Activated naive CD8-positive, alpha-beta T cell treated with anti-CD3 and anti-CD28 coated beads, Interleukin-2, amount 50 U/mL, for 24 hours (primary cell): Measurements from ENCODE around the gene CAMKK2.

Source experiments
- ATAC-seq: fragments of 150-1000 bp; cut with Tn5 transposase; one replicate; pipeline ENCODE4 v1.10.0; 2021
- DNase-seq: peaks from one replicate; pipeline ENCODE4 v3.0.0; 2021
- H3K27ac Mint-ChIP-seq: one replicate; pipeline ENCODE4 v1.8.0; 2021; ENCODE audit warnings: mild to moderate bottlenecking, mixed read lengths
- H3K27me3 Mint-ChIP-seq: one replicate; pipeline ENCODE4 v1.8.0; 2021; ENCODE audit warnings: mixed read lengths
- H3K36me3 Mint-ChIP-seq: one replicate; pipeline ENCODE4 v1.8.0; 2021; ENCODE audit warnings: low read depth, mixed read lengths
- H3K4me1 Mint-ChIP-seq: one replicate; pipeline ENCODE4 v1.8.0; 2021; ENCODE audit warnings: mixed read lengths
- H3K4me3 Mint-ChIP-seq: one replicate; pipeline ENCODE4 v1.8.0; 2021; ENCODE audit warnings: mild to moderate bottlenecking, moderate library complexity, mixed read lengths
- H3K9me3 Mint-ChIP-seq: one replicate; pipeline ENCODE4 v1.8.0; 2021; ENCODE audit warnings: mixed read lengths

The CAMKK2 gene

GRCh38 chr12:121253638-121254335, 42.7 kb downstream of the CAMKK2 start:
- no peak for ATAC-seq
- Mint-ChIP-seq H3K27me3 (no peaks in the 10 kb centered on the region), H3K27ac (peak overlapping the region; percentile 52), H3K36me3 (peaks cover 62% of the 10 kb centered on the region), H3K9me3 (no peaks in the 10 kb centered on the region), H3K4me1 (peaks cover 5% of the 10 kb centered on the region), H3K4me3 (no peak overlapping the region)
- DNase-seq: no peak

DNA sequence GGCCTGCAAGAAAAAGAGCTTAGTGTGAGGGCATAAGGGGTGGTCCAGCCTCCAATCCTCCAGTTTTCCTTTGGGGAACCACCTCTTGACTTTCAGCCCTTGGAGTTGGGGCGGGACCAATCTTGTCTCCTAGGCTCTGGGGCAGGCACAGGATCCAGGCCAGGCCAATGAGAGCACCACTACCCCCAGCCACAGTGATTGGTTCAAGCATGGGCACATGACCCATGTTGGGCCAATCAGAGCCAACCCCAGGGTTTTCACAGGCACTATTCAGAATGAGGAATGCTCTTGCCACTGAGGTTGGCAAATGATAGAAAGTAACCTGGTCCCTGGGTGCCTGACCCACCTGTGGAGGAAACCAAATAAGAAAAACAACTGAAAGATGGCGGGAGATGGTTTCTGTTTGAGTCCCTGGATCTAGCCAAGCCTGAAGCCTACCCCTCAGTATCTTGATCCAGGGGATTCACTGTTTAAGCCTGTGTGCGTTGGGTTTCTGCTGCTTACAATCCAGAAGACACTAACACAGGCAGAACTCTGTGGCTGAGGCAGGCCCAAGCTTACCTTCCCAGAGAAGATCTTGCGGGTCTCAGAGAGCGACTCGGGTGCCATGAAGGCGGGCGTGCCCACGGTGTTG, 43.7 kb downstream of the CAMKK2 start:
- no peak for DNase-seq
- H3K27me3 Mint-ChIP-seq: no peaks in the 10 kb centered on the region
- H3K9me3 Mint-ChIP-seq: no peaks in the 10 kb centered on the region
- peaks cover 59% of the 10 kb centered on the region for H3K36me3 Mint-ChIP-seq
- H3K4me1 Mint-ChIP-seq: peaks cover 5% of the 10 kb centered on the region
- ATAC-seq: no peak
- H3K27ac Mint-ChIP-seq: no peak overlapping the region
- no peak overlapping the region for H3K4me3 Mint-ChIP-seq

GRCh38 chr12:121251838-121252237, 44.7 kb downstream of the CAMKK2 start:
- H3K9me3 Mint-ChIP-seq: no peaks in the 10 kb centered on the region
- H3K27ac Mint-ChIP-seq: no peak overlapping the region
- H3K4me3 Mint-ChIP-seq: no peak overlapping the region
- peaks cover 5% of the 10 kb centered on the region for H3K4me1 Mint-ChIP-seq
- H3K27me3 Mint-ChIP-seq: no peaks in the 10 kb centered on the region
- ATAC-seq (no peak), DNase-seq (no peak)
- peaks cover 63% of the 10 kb centered on the region for H3K36me3 Mint-ChIP-seq

- no peak overlapping the region for H3K27ac Mint-ChIP-seq
- DNase-seq: no peak
- no peak for ATAC-seq
- no peaks in the 10 kb centered on the region for H3K27me3 Mint-ChIP-seq
- peaks cover 54% of the 10 kb centered on the region for H3K36me3 Mint-ChIP-seq
- no peak overlapping the region for H3K4me3 Mint-ChIP-seq
- peaks cover 5% of the 10 kb centered on the region for H3K4me1 Mint-ChIP-seq
- H3K9me3 Mint-ChIP-seq: no peaks in the 10 kb centered on the region
These were observed 46.1 kb downstream of the CAMKK2 start for GRCh38 chr12:121250359-121250758.

DNA sequence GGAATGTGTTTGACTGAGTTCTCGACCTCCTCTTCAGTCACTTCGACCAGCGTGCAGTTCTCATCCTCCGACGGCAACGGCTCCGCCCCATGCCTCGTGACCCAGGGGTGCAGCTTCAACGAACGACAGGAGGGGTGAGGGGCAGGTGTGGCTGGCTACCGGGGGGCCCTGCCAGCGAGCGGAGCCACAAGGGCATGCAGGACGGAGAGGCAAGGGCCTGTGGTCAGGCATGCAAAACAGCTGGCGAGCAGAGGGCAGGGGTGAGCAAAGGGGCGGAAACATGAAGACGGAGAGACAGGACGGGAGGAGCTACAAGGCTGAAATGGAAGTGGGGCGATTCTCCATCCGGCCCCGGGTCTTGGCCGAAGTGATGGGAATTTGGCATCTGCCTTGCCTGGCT, 47.9 kb downstream of the CAMKK2 start:
- DNase-seq: no peak
- no peaks in the 10 kb centered on the region for H3K9me3 Mint-ChIP-seq
- peaks cover 2% of the 10 kb centered on the region for H3K4me1 Mint-ChIP-seq
- no peaks in the 10 kb centered on the region for H3K27me3 Mint-ChIP-seq
- ATAC-seq: no peak
- H3K4me3 Mint-ChIP-seq: no peak overlapping the region
- no peak overlapping the region for H3K27ac Mint-ChIP-seq
- peaks cover 42% of the 10 kb centered on the region for H3K36me3 Mint-ChIP-seq

GRCh38 chr12:121246893-121247557, 49.5 kb downstream of the CAMKK2 start:
- Mint-ChIP-seq H3K36me3 (peaks cover 34% of the 10 kb centered on the region), H3K9me3 (no peaks in the 10 kb centered on the region), H3K27ac (no peak overlapping the region), H3K4me1 (peaks cover 5% of the 10 kb centered on the region), H3K27me3 (no peaks in the 10 kb centered on the region), H3K4me3 (no peak overlapping the region)
- ATAC-seq (no peak), DNase-seq (no peak)

- ATAC-seq (no peak), DNase-seq (no peak)
- peaks cover 28% of the 10 kb centered on the region for H3K36me3 Mint-ChIP-seq
- no peaks in the 10 kb centered on the region for H3K27me3 Mint-ChIP-seq
- peaks cover 16% of the 10 kb centered on the region for H3K4me1 Mint-ChIP-seq
- no peak overlapping the region for H3K27ac Mint-ChIP-seq
- no peak overlapping the region for H3K4me3 Mint-ChIP-seq
- no peaks in the 10 kb centered on the region for H3K9me3 Mint-ChIP-seq
These were observed 50.6 kb downstream of the CAMKK2 start for GRCh38 chr12:121245951-121246350.

DNA sequence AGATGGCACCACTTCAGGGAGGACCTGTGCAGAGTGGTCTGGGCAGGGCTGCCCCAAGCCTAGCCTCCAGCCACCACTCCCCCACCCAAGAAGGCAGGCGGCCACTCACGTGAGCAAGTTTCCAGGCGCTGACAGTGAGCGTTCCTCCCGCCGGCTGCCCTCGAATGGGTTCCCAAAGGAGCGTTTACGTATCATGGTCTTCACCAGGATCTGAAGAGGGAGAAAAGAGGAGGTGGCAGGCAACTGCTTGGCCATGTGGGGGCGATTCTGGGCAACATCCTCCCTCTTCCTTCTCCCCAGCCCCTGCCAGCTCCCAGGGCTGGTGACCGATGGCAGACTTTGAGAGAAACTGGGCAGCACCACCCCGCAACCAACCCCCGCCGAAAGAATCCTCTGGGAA, 51.5 kb downstream of the CAMKK2 start:
- H3K36me3 Mint-ChIP-seq: peaks cover 31% of the 10 kb centered on the region
- no peak overlapping the region for H3K4me3 Mint-ChIP-seq

DNA sequence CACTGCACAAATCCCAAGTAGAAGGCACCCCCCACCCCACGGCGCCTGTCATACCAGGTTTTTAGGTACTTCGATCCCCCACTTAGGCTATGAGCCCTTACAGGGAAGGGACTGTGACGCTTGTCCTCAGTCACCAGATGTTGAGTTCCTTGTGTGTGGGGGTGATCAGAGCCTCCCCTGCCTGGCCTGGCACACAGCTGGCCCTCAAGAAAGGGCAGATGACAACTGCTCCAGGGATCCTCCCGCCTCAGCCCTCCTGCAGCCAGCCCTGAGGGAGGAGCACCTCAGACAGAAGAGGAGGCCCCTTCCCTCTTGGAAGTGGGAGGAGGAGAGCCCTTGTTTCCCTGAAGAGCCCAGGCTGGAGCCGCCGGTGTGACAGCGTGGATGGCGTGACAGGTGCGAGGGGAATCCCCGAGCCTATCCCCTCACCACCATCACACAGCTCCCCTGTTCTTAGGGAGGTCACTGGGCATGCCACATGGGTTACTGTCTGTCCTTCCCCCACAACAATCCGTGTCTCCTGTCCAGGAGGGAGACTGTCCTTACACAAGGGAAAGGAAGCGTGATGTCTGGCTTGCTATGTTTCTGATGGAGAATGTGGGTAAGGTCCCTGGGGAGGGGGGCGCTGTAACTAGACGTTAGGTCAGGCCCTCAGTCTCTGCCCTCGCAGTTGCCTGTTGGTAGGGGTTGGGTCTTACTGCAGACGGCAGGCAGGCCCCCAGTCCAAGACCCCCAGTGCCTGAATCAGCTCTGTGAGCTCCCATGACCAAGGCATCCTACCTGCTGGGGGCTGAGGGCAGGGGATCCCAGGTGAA, 55.1 kb downstream of the CAMKK2 start:
- peak overlapping the region; percentile 59 for H3K4me3 Mint-ChIP-seq
- H3K27ac Mint-ChIP-seq: peak overlapping the region; percentile 89
- H3K27me3 Mint-ChIP-seq: no peaks in the 10 kb centered on the region
- peaks cover 23% of the 10 kb centered on the region for H3K36me3 Mint-ChIP-seq
- no peaks in the 10 kb centered on the region for H3K9me3 Mint-ChIP-seq
- DNase-seq (no peak), ATAC-seq (no peak)
- H3K4me1 Mint-ChIP-seq: peaks cover 38% of the 10 kb centered on the region

More for the DNA sequence above, 51.5 kb downstream of the CAMKK2 start:
- Mint-ChIP-seq H3K27me3 (no peaks in the 10 kb centered on the region), H3K27ac (no peak overlapping the region), H3K4me1 (peaks cover 25% of the 10 kb centered on the region), H3K9me3 (no peaks in the 10 kb centered on the region)
- ATAC-seq (no peak), DNase-seq (no peak)

- Mint-ChIP-seq H3K27ac (peak overlapping the region; percentile 89), H3K36me3 (peaks cover 25% of the 10 kb centered on the region), H3K4me1 (peaks cover 38% of the 10 kb centered on the region), H3K27me3 (no peaks in the 10 kb centered on the region), H3K4me3 (peak overlapping the region; percentile 59), H3K9me3 (no peaks in the 10 kb centered on the region)
- ATAC-seq (peak; percentile 72), DNase-seq (peak; percentile 77)
These were observed 55.9 kb downstream of the CAMKK2 start for GRCh38 chr12:121240484-121241101.

- Mint-ChIP-seq H3K9me3 (no peaks in the 10 kb centered on the region), H3K36me3 (peaks cover 25% of the 10 kb centered on the region), H3K27ac (peak overlapping the region; percentile 89), H3K4me1 (peaks cover 38% of the 10 kb centered on the region), H3K4me3 (peak overlapping the region; percentile 59), H3K27me3 (no peaks in the 10 kb centered on the region)
- DNase-seq: no peak
- ATAC-seq: no peak
These were observed 56.5 kb downstream of the CAMKK2 start for GRCh38 chr12:121240062-121240420.

DNA sequence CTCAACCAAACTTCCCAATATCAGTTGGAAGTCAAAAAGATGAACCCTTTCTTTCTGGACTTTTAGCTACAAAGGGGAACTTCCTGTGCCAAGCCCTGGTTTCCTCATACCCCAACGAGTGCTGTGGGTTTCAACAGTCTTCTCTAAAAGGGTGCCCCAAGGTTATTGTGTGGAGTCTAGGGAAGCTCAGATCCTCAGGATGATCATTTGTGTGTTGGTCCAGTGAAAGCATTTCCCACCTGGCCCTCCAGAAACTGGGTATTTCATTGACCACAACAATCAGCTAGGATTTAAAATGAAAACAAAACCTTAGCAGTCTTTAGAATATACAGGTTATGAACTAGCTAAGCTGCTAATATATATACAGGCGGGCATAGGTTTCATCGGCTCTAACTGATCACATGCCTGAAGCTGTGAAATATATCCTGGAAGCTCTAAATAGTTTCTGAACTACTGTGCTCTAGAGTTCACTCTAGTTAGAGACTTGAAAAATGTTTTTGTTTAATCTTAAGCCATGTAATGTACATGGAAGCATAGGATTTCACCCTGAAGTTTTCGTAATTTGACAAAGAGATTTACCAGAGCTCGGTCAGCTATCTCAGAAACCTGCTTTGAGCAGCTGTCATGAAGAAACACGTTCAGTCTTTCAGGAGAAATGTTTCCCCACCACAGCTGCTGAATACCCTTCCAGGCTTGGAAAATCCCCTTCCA, 57.0 kb downstream of the CAMKK2 start:
- Mint-ChIP-seq H3K4me1 (peaks cover 38% of the 10 kb centered on the region), H3K27me3 (no peaks in the 10 kb centered on the region), H3K27ac (peak overlapping the region; percentile 89), H3K36me3 (peaks cover 29% of the 10 kb centered on the region), H3K4me3 (no peak overlapping the region), H3K9me3 (no peaks in the 10 kb centered on the region)
- no peak for ATAC-seq
- DNase-seq: no peak

GRCh38 chr12:121238604-121239350, 57.7 kb downstream of the CAMKK2 start:
- Mint-ChIP-seq H3K36me3 (peaks cover 28% of the 10 kb centered on the region), H3K9me3 (no peaks in the 10 kb centered on the region), H3K4me1 (peaks cover 38% of the 10 kb centered on the region), H3K27ac (peak overlapping the region; percentile 89), H3K27me3 (no peaks in the 10 kb centered on the region), H3K4me3 (no peak overlapping the region)
- no peak for ATAC-seq
- no peak for DNase-seq
